ENCODE results near the gene PPM1H. TPM values are rescaled to one million over a fixed set of nuclear protein-coding genes. Genes with fewer than 3 reads are reported as not detected.

PPM1H gene
- total and polyA plus RNA-seq, 2 donors (not counting 1 experiment from before 2014, with no cell fraction given): 0.01 TPM; not detected in 1

GRCh38 chr12:62601765-62602164, 333.2 kb downstream of the PPM1H start:
- DNase-seq (no peak), ATAC-seq (ENCODE audit: low read depth) (no peak)
- H2AFZ ChIP-seq (ENCODE audit: insufficient read depth, low read depth, low read length, poor library complexity, severe bottlenecking): peak overlapping the region; percentile 85
- H3K27me3 ChIP-seq (replicated peaks in 1 of 4; ENCODE audit: control extremely low read depth in 1 of 4, control insufficient read depth in 3 of 4, insufficient read depth in 4 of 4, low read length in 3 of 4): no peaks in the 10 kb centered on the region
- ChIA-PET CTCF (interaction anchor here (1.0 to 2.7 kb wide), 3 partner anchors 19 to 195 kb away, joined by 4 to 16 read pairs (median 5); no protein-coding TSS in a partner anchor), POLR2A (interaction anchor here (2.0 to 2.5 kb wide), 2 partner anchors 135 to 342 kb away, joined by 11 to 14 read pairs; partner anchors contain the start of genes MON2 and USP15)
- H3K4me2 ChIP-seq (replicated peaks; ENCODE audit: low read depth, low read length, poor library complexity, severe bottlenecking): peak overlapping the region; percentile 75
- no peaks in the 10 kb centered on the region for H4K20me1 ChIP-seq (ENCODE audit: control insufficient read depth, insufficient read depth, low read length, poor library complexity, severe bottlenecking)
- WGBS (ENCODE audit: insufficient coverage): no CpG with 5 or more reads among the region's 2 CpGs
- Mint-ChIP-seq H3K27me3 (no peaks in the 10 kb centered on the region), H3K9me3 (ENCODE audit: insufficient read depth) (no peaks in the 10 kb centered on the region), H3K27ac (peak overlapping the region; percentile 100), H3K4me3 (peak overlapping the region; percentile 94), H3K4me1 (peaks cover 40% of the 10 kb centered on the region)
- TF ChIP-seq, protein P1, sequence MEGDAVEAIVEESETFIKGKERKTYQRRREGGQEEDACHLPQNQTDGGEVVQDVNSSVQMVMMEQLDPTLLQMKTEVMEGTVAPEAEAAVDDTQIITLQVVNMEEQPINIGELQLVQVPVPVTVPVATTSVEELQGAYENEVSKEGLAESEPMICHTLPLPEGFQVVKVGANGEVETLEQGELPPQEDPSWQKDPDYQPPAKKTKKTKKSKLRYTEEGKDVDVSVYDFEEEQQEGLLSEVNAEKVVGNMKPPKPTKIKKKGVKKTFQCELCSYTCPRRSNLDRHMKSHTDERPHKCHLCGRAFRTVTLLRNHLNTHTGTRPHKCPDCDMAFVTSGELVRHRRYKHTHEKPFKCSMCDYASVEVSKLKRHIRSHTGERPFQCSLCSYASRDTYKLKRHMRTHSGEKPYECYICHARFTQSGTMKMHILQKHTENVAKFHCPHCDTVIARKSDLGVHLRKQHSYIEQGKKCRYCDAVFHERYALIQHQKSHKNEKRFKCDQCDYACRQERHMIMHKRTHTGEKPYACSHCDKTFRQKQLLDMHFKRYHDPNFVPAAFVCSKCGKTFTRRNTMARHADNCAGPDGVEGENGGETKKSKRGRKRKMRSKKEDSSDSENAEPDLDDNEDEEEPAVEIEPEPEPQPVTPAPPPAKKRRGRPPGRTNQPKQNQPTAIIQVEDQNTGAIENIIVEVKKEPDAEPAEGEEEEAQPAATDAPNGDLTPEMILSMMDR (IDR thresholded peaks at IDR 0.05): no peak
- no peak for TF ChIP-seq EZH2 (IDR thresholded peaks at IDR 0.05; ENCODE audit: borderline replicate concordance, insufficient read depth, low read depth, low read length, poor library complexity, severe bottlenecking)
- intact Hi-C loops (cut with micrococcal nuclease): loop anchor here (1.0 to 10.0 kb wide), 8 partner anchors 21 to 1851 kb away; partner anchors contain the start of genes KICS2, MON2, RXYLT1 and TBK1
- H3K4me1 ChIP-seq (ENCODE audit: control insufficient read depth in 2 of 2, insufficient read depth in 2 of 2, low read length in 2 of 2): peaks cover 17 to 22% of the 10 kb centered on the region in 2 donors
- peaks cover 32% of the 10 kb centered on the region for H3K79me2 ChIP-seq (ENCODE audit: control insufficient read depth, insufficient read depth, low read length)
- no peaks in the 10 kb centered on the region for H3K9me3 ChIP-seq (ENCODE audit: control extremely low read depth in 1 of 3, control insufficient read depth in 2 of 3, insufficient read depth in 1 of 3, low read length in 2 of 3)
- H3K9ac ChIP-seq (ENCODE audit: low read length): peak overlapping the region; percentile 99
- peak overlapping the region; percentile 81 to 89 (median 82) for H3K4me3 ChIP-seq (ENCODE audit: control extremely low read depth in 1 of 5, extremely low read depth in 1 of 5, insufficient read depth in 1 of 5, low read depth in 2 of 5, low read length in 4 of 5)
- H3K36me3 ChIP-seq (replicated peaks in 1 of 2; ENCODE audit: control extremely low read depth in 1 of 2, control insufficient read depth in 1 of 2, extremely low read depth in 1 of 2, insufficient read depth in 2 of 2, low read length in 1 of 2): no peaks in the 10 kb centered on the region
- peak overlapping the region; percentile 99 to 100 for H3K27ac ChIP-seq (ENCODE audit: low read length in 2 of 2)

DNA sequence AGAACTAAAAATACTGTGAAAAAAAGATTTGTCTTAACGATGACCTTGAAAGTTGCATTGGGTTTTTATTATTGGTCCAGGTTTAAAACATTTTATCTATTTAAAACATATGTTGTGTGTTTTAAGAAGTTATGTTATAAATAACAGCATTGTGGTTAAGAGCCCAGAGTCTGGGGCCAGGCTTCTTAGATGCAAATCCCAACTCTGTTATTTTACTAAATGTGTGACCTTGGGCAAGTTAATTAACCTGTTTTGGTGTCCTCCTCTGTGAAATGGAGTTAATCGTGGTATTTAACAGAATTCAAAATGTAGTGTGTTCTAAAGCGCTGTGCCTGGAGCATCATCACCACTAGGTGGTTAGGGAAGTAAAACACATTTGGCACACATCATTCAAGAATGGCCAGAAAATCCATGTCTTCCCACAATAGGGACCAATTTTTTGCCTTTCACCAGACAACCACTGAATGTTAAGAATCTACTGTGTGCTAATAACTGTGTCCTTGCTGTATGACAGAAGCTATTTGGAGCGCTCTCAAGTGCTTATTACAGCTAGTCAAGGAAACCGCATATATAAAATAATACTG, 335.0 kb downstream of the PPM1H start:
- Histone ChIP-seq H2AFZ (ENCODE audit: insufficient read depth, low read depth, low read length, poor library complexity, severe bottlenecking) (no peak overlapping the region), H3K79me2 (ENCODE audit: control insufficient read depth, insufficient read depth, low read length) (peaks cover 14% of the 10 kb centered on the region), H3K9ac (ENCODE audit: low read length) (no peak overlapping the region), H3K4me2 (replicated peaks; ENCODE audit: low read depth, low read length, poor library complexity, severe bottlenecking) (no peak overlapping the region), H3K36me3 (replicated peaks in 1 of 2; ENCODE audit: control extremely low read depth in 1 of 2, control insufficient read depth in 1 of 2, extremely low read depth in 1 of 2, insufficient read depth in 2 of 2, low read length in 1 of 2) (no peaks in the 10 kb centered on the region), H3K4me1 (ENCODE audit: control insufficient read depth in 2 of 2, insufficient read depth in 2 of 2, low read length in 2 of 2) (peaks cover 13 to 14% of the 10 kb centered on the region in 2 donors), H3K27ac (ENCODE audit: low read length in 2 of 2) (no peak overlapping the region), H3K27me3 (replicated peaks in 1 of 4; ENCODE audit: control extremely low read depth in 1 of 4, control insufficient read depth in 3 of 4, insufficient read depth in 4 of 4, low read length in 3 of 4) (no peaks in the 10 kb centered on the region), H3K4me3 (ENCODE audit: control extremely low read depth in 1 of 5, extremely low read depth in 1 of 5, insufficient read depth in 1 of 5, low read depth in 2 of 5, low read length in 4 of 5) (no peak overlapping the region), H4K20me1 (ENCODE audit: control insufficient read depth, insufficient read depth, low read length, poor library complexity, severe bottlenecking) (no peaks in the 10 kb centered on the region), H3K9me3 (ENCODE audit: control extremely low read depth in 1 of 3, control insufficient read depth in 2 of 3, insufficient read depth in 1 of 3, low read length in 2 of 3) (no peaks in the 10 kb centered on the region)
- Mint-ChIP-seq H3K27me3 (no peaks in the 10 kb centered on the region), H3K9me3 (ENCODE audit: insufficient read depth) (no peaks in the 10 kb centered on the region), H3K4me1 (peaks cover 25% of the 10 kb centered on the region), H3K27ac (no peak overlapping the region), H3K4me3 (no peak overlapping the region)
- CTCF ChIA-PET: interaction anchor here (1.0 kb wide), 1 partner anchor 200 kb away, joined by 3 read pairs; no protein-coding TSS in a partner anchor
- TF ChIP-seq, protein P1 (IDR thresholded peaks at IDR 0.05): no peak
- no peak for TF ChIP-seq EZH2 (IDR thresholded peaks at IDR 0.05; ENCODE audit: borderline replicate concordance, insufficient read depth, low read depth, low read length, poor library complexity, severe bottlenecking)
- POLR2A ChIA-PET: interaction anchor here (1.0 kb wide), 1 partner anchor 340 kb away, joined by 3 read pairs; the partner anchor contains the start of gene USP15
- no CpG with 5 or more reads among the region's 5 CpGs for WGBS (ENCODE audit: insufficient coverage)
- DNase-seq: no peak
- intact Hi-C loops (cut with micrococcal nuclease): loop anchor here (5.0 to 10.0 kb wide), 3 partner anchors 1177 to 1852 kb away; partner anchors contain the start of genes RXYLT1, TBK1 and XPOT
- ATAC-seq (ENCODE audit: low read depth): no peak

All from B cell (primary cell).